GM12878 (cell line): ENCODE measurements around the gene CCL3. TPM values are rescaled to one million over a fixed set of nuclear protein-coding genes. Genes with fewer than 3 reads are reported as not detected.
A peak's percentile ranks its signal among the peaks of the same experiment; 100 is the strongest.

ENCODE experiments used
- ATAC-seq: fragments of 200-7000 bp; cut with Tn5 transposase; 3 replicates; pipeline ENCODE4 v1.9.1; 2020; ENCODE audit warnings: mild to moderate bottlenecking, moderate library complexity
- BruUV-seq: library from RNA; stranded (reverse); fragments of 400-500 nt; replicated peaks from 2 replicates; lab custom pipeline; 2021; lab: Mats Ljungman, UMichigan
- CTCF ChIA-PET: fragments of 300-600 bp; sonication (Branson Sonifier 250); formaldehyde crosslinking; extraction: SDS; loops from one replicate; lab custom pipeline; 2021; ENCODE audit warnings: inconsistent platforms; lab: Yijun Ruan, JAX
- POLR2A ChIA-PET: fragments of 350-600 bp; formaldehyde crosslinking; extraction: SDS; loops from one replicate; lab custom pipeline; 2021; ENCODE audit warnings: inconsistent platforms; lab: Charles Lee
- RAD21 ChIA-PET: fragments of 300-600 bp; sonication (Branson Sonifier 250); formaldehyde crosslinking; loops from one replicate; lab custom pipeline; 2023; ENCODE audit warnings: antibody characterized with exemption; ENCODE audit not compliant: unreplicated experiment; lab: Charles Lee
- SMC1A ChIA-PET: fragments of 300-600 bp; sonication (Branson Sonifier 250); formaldehyde crosslinking; loops from one replicate; lab custom pipeline; 2023; ENCODE audit not compliant: unreplicated experiment, uncharacterized antibody; lab: Charles Lee
- DNase-seq: peaks from one replicate; pipeline ENCODE4 v3.0.0-alpha.2; 2011; ENCODE audit warnings: low read depth, low spot score
- FAIRE-seq: peaks from 3 replicates; lab custom pipeline; 2011; peaks lifted over from hg19 to GRCh38; lab: Jason Lieb, UNC
- H2AFZ ChIP-seq: 2 replicates; pipeline ENCODE4 v1.6.0; 2011; ENCODE audit warnings: low read depth, low read length, control low read depth; ENCODE audit not compliant: control insufficient read depth
- H3K27ac ChIP-seq: 2 replicates; pipeline ENCODE4 v1.5.1; 2011; ENCODE audit warnings: control low read depth; ENCODE audit not compliant: control insufficient read depth, insufficient read depth
- H3K27me3 ChIP-seq, 2 experiments: replicated peaks in 1 of 2; 2 replicates each; pipeline versions ENCODE4 v1.6.0 to v1.6.1; 2011; ENCODE audit warnings: low read length in 1 of 2; ENCODE audit not compliant: control insufficient read depth in 2 of 2, insufficient read depth in 2 of 2
- H3K36me3 ChIP-seq, 2 experiments: 2 replicates each; pipeline ENCODE4 v1.5.1; 2011; ENCODE audit warnings: low read length in 1 of 2; ENCODE audit not compliant: control insufficient read depth in 2 of 2, insufficient read depth in 2 of 2
- H3K4me1 ChIP-seq: 2 replicates; pipeline ENCODE4 v1.6.1; 2011; ENCODE audit warnings: mild to moderate bottlenecking, low read length, moderate library complexity, mixed read lengths; ENCODE audit not compliant: control insufficient read depth, insufficient read depth
- H3K4me2 ChIP-seq: 2 replicates; pipeline ENCODE4 v1.6.0; 2011; ENCODE audit warnings: control low read depth; ENCODE audit not compliant: control insufficient read depth, insufficient read depth
- H3K4me3 ChIP-seq: fragments of 200-600 bp; sonication (generic); 2 replicates; pipeline ENCODE4 v1.5.1; 2016
- H3K79me2 ChIP-seq: 2 replicates; pipeline ENCODE4 v1.6.0; 2011; ENCODE audit warnings: low read length; ENCODE audit not compliant: control insufficient read depth, insufficient read depth
- H3K9ac ChIP-seq: 2 replicates; pipeline ENCODE4 v1.8.0; 2011; ENCODE audit warnings: low read length, control low read depth, mixed read lengths; ENCODE audit not compliant: control insufficient read depth, insufficient read depth
- H3K9me3 ChIP-seq: replicated peaks from 3 replicates; pipeline ENCODE4 v1.5.1; 2011; ENCODE audit warnings: mild to moderate bottlenecking, low read length; ENCODE audit not compliant: control insufficient read depth, insufficient read depth
- H4K20me1 ChIP-seq: 2 replicates; pipeline ENCODE4 v1.6.0; 2011; ENCODE audit not compliant: control insufficient read depth, insufficient read depth
- EP300 ChIP-seq, 2 experiments: fragments of 150-350 bp in 1 of 2; IDR thresholded peaks; 2 replicates each; pipeline ENCODE4 v1.6.1; 2011 to 2012; ENCODE audit warnings: low read depth in 2 of 2, low read length in 2 of 2, borderline replicate concordance in 1 of 2, improper control_type of control experiment in 1 of 2, inconsistent platforms in 1 of 2; ENCODE audit not compliant: control insufficient read depth in 1 of 2
- FOXM1 ChIP-seq: IDR thresholded peaks from 2 replicates; pipeline ENCODE4 v1.6.1; 2012; ENCODE audit warnings: low read depth, mild to moderate bottlenecking, inconsistent platforms, low read length, moderate library complexity
- IKZF1 ChIP-seq: fragments of 450-650 bp; conservative IDR thresholded peaks from 2 replicates; pipeline ENCODE4 v1.6.1; 2017; ENCODE audit warnings: antibody characterized with exemption, mild to moderate bottlenecking
- NBN ChIP-seq: fragments of 450-650 bp; IDR thresholded peaks from 2 replicates; pipeline ENCODE4 v1.6.1; 2016
- NR2C2 ChIP-seq: IDR thresholded peaks from 2 replicates; pipeline ENCODE4 v1.6.1; 2011; ENCODE audit warnings: borderline replicate concordance, low read depth; ENCODE audit not compliant: control insufficient read depth, insufficient read length
- YY1 ChIP-seq: IDR thresholded peaks from 2 replicates; pipeline ENCODE4 v1.6.1; 2011; ENCODE audit warnings: low read depth, mild to moderate bottlenecking, low read length
- ZBTB40 ChIP-seq: fragments of 450-650 bp; IDR thresholded peaks from 2 replicates; pipeline ENCODE4 v1.6.1; 2016; ENCODE audit warnings: mild to moderate bottlenecking, moderate library complexity, borderline replicate concordance
- WGBS: methylation state at CpG from one replicate; pipeline ENCODE4 v1.1.6; 2016; ENCODE audit warnings: low lambda C conversion rate; ENCODE audit not compliant: insufficient replicate concordance, insufficient coverage; ENCODE audit errors: missing lambda C conversion rate; 5-methylcytosine and 5-hydroxymethylcytosine counted together
- in situ Hi-C: fragments of 300-500 bp; cut with MboI; formaldehyde crosslinking; loops from 9 replicates; pipeline ENCODE4 v1.14.3; 2018; ENCODE audit warnings: mixed read lengths
- intact Hi-C: fragments of 100-400 bp; cut with micrococcal nuclease; formaldehyde crosslinking; loops from one replicate; pipeline ENCODE4 v1.14.2; 2022; ENCODE audit not compliant: unreplicated experiment
- polyA plus RNA-seq, 11 experiments: library from polyadenylated mRNA; depleted of rRNA in 4 of 11; unstranded in 6 of 11; stranded (reverse) in 5 of 11; fragments of >200 nt; fragmentation: Nextera tagmentation in 4 of 11; fragmentation: Illumina TruSeq in 1 of 11; extraction: Ambion mirVana in 4 of 11; extraction: Trizol in 1 of 11; gene quantifications; 1 replicate in 1 of 11; 2 replicates in 10 of 11; pipeline versions ENCODE4 v1.2.1 to v1.2.3, GENCODE V29; 2011 to 2016; ENCODE audit warnings: inconsistent platforms in 2 of 11, missing spikeins in 2 of 11, low read depth in 1 of 11
- total RNA-seq, 4 experiments: library from RNA; depleted of rRNA in 3 of 4; stranded (reverse); fragments of >200 nt in 3 of 4; fragmentation: Illumina TruSeq in 1 of 4; extraction: Trizol in 1 of 4; gene quantifications; 2 replicates each; pipeline versions ENCODE4 v1.2.1 to v1.2.3, GENCODE V29; 2013 to 2021

The CCL3 gene
- total and polyA plus RNA-seq, 10 of the 15 experiments (the other 5 are each of a cell fraction or from before 2014, with no cell fraction given) = 96.5 to 1,488 (median 199) TPM

- Histone ChIP-seq H3K9ac (no peak overlapping the region), H3K36me3 (no peaks in the 10 kb centered on the region), H3K27ac (no peak overlapping the region), H4K20me1 (no peaks in the 10 kb centered on the region), H3K27me3 (no peaks in the 10 kb centered on the region), H3K4me3 (no peak overlapping the region), H3K4me2 (peak overlapping the region; percentile 4; the same call in 1 of the 2 replicates), H3K9me3 (no peaks in the 10 kb centered on the region; the same call in 1 of the 3 replicates), H3K4me1 (peaks cover 29% of the 10 kb centered on the region), H2AFZ (peak overlapping the region; percentile 1; the same call in 1 of the 2 replicates), H3K79me2 (no peaks in the 10 kb centered on the region)
- intact Hi-C loops (no loop called here), in situ Hi-C loops (loop anchor here (25.0 kb wide), 1 partner anchor 352 kb away; the partner anchor contains the start of gene ZNHIT3)
- DNase-seq = no peak
- BruUV-seq = no TSS peak
- ATAC-seq = no peak
- 0 out of 2 replicates have a peak, but pooled peaks have one; percentile 7 for TF ChIP-seq NBN
- no peak for TF ChIP-seq FOXM1
- TF ChIP-seq IKZF1 = 0 out of 2 replicates have a peak, but pooled peaks have one; percentile 9
- TF ChIP-seq YY1 = no peak
- CTCF ChIA-PET = interaction anchor here (1.2 to 4.9 kb wide), 4 partner anchors 11 to 157 kb away, joined by 6 to 24 read pairs (median 14); no protein-coding TSS in a partner anchor
- SMC1A ChIA-PET = interaction anchor here (0.7 to 11.5 kb wide), 11 partner anchors 10 to 166 kb away, joined by 3 to 128 read pairs (median 5); partner anchors contain the start of gene CCL4
- FAIRE-seq = no peak
- POLR2A ChIA-PET = interaction anchor here (1.8 to 1.9 kb wide), 3 partner anchors 8 to 15 kb away, joined by 5 to 8 read pairs (median 7); no protein-coding TSS in a partner anchor
- WGBS = 64% methylated on average over 4 of the region's 4 CpGs
- RAD21 ChIA-PET = interaction anchor here (1.4 to 6.3 kb wide), 6 partner anchors 12 to 63 kb away, joined by 3 to 58 read pairs (median 14); partner anchors contain the start of gene CCL3
Measured at GRCh38 chr17:36135465-36135864, 45.5 kb upstream of the CCL3 start.

- 54% methylated on average over 4 of the region's 4 CpGs for WGBS
- Histone ChIP-seq H3K27me3 (no peaks in the 10 kb centered on the region), H3K4me3 (no peak overlapping the region), H3K27ac (no peak overlapping the region), H3K36me3 (no peaks in the 10 kb centered on the region), H3K9ac (no peak overlapping the region), H2AFZ (no peak overlapping the region), H3K4me1 (peaks cover 29% of the 10 kb centered on the region), H4K20me1 (no peaks in the 10 kb centered on the region), H3K79me2 (no peaks in the 10 kb centered on the region), H3K4me2 (no peak overlapping the region), H3K9me3 (no peaks in the 10 kb centered on the region; the same call in 1 of the 3 replicates)
- ATAC-seq = no peak
- DNase-seq = no peak
- ChIA-PET RAD21 (interaction anchor here (1.5 to 6.3 kb wide), 8 partner anchors 12 to 158 kb away, joined by 4 to 58 read pairs (median 17); partner anchors contain the start of genes CCL3, CCL3L1 and CCL3L3), POLR2A (interaction anchor here (0.6 to 3.1 kb wide), 11 partner anchors 8 to 255 kb away, joined by 3 to 14 read pairs (median 4); partner anchors contain the start of gene RDM1), CTCF (interaction anchor here (0.9 to 4.9 kb wide), 7 partner anchors 10 to 164 kb away, joined by 3 to 28 read pairs (median 15); partner anchors contain the start of gene CCL3), SMC1A (interaction anchor here (0.6 to 11.5 kb wide), 15 partner anchors 12 to 160 kb away, joined by 3 to 128 read pairs (median 6); partner anchors contain the start of genes CCL3 and CCL4)
- BruUV-seq = no TSS peak
- intact Hi-C loops (loop anchor here (5.0 kb wide), 1 partner anchor 41 kb away; the partner anchor contains the start of gene CCL3), in situ Hi-C loops (loop anchor here (25.0 kb wide), 1 partner anchor 354 kb away; the partner anchor contains the start of gene ZNHIT3)
- no peak for TF ChIP-seq EP300 (IDR thresholded peaks at IDR 0.05; ENCODE audit: borderline replicate concordance in 1 of 2, control insufficient read depth in 1 of 2, low read depth in 2 of 2, low read length in 2 of 2)
- no peak for TF ChIP-seq NR2C2
- no peak for TF ChIP-seq ZBTB40
- no peak for FAIRE-seq
Measured at GRCh38 chr17:36133602-36134236, 43.8 kb upstream of the CCL3 start.
